OCI-LY7 (cell line): ENCODE measurements around the gene NPDC1.

Experiments used
- CTCF ChIP-seq: fragments of 200-600 bp; sonication (generic); conservative IDR thresholded peaks from 2 replicates; pipeline ENCODE4 v1.5.1; 2014; ENCODE audit warnings: mild to moderate bottlenecking, antibody characterized with exemption, low read length, moderate library complexity, mixed read lengths
- EZH2phosphoT487 ChIP-seq: fragments of 200-600 bp; sonication (generic); IDR thresholded peaks from 2 replicates; pipeline ENCODE4 v1.6.1; 2018; ENCODE audit warnings: low read depth, borderline replicate concordance, mild to moderate bottlenecking, mixed run types, antibody characterized with exemption, low read length, moderate library complexity, mixed read lengths

GRCh38 chr9:137083394-137084004 is 37.5 kb upstream of the NPDC1 start:
- TF ChIP-seq CTCF (no peak), EZH2phosphoT487 (no peak)
